Hepatic stellate cell (primary cell): ENCODE results near the gene PPP2R2C.

ENCODE experiments used
- DNase-seq: peaks from one replicate; pipeline ENCODE4 v3.0.0; 2011; ENCODE audit warnings: low spot score

The PPP2R2C gene

GRCh38 chr4:6378493-6379445 lies 93.6 kb downstream of the PPP2R2C start:
- DNase-seq, result no peak

GRCh38 chr4:6377626-6378492 lies 94.6 kb downstream of the PPP2R2C start:
- DNase-seq, result no peak

DNA sequence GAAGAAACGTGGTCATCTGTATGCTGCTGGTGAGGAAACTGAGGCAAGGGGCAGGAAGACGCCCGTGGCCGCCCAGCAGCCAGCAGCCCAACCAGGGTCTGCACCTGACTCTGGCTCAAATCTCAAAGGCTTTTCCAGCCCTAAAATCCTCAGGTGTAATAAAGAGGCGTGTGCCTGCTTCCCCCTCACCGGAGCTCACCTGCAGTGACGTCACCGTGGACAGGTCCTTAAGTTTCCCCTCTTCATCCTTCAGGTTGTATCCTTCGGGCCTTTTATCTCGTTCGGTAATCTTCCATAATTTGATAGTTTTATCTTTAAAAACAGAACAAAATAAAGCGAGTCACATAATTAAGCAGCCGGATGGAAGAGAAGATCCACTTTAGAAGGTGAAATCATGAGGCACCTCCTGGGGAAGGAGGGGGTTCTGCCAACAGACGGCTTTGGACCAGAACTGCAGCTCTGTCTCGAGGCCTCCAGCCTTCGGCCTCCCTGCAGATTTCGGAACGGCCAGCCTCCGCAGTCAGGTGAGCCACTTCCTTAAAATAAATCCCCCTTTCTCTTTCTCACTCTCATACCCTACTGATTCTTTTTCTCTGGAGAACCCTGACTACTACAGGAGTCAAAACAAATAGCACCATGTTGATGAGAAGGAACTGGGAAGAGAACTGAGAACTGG lies 96.7 kb downstream of the PPP2R2C start:
- no peak for DNase-seq

DNA sequence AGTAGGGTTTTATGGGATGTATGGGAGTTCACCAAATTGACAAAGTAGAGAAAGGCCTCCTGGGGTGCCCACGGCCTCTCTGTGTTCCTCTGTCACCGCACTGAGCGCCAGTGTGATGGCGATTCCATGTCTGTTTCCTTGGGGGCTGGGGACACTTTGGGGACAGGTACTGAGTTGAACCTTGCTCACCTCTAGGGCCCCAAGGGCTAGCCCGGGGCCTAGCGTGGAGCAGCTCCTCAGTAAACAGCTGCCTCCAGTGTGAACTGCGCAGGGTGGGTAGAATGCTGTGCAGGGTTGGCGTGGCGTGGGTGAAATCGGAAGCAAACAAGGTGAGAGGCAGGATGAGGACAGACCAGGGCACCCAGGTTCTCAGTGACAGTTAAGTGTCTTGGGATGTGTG lies 97.8 kb downstream of the PPP2R2C start:
- no peak for DNase-seq

- DNase-seq, result no peak
Observed at GRCh38 chr4:6373541-6374410, 98.6 kb downstream of the PPP2R2C start.

DNA sequence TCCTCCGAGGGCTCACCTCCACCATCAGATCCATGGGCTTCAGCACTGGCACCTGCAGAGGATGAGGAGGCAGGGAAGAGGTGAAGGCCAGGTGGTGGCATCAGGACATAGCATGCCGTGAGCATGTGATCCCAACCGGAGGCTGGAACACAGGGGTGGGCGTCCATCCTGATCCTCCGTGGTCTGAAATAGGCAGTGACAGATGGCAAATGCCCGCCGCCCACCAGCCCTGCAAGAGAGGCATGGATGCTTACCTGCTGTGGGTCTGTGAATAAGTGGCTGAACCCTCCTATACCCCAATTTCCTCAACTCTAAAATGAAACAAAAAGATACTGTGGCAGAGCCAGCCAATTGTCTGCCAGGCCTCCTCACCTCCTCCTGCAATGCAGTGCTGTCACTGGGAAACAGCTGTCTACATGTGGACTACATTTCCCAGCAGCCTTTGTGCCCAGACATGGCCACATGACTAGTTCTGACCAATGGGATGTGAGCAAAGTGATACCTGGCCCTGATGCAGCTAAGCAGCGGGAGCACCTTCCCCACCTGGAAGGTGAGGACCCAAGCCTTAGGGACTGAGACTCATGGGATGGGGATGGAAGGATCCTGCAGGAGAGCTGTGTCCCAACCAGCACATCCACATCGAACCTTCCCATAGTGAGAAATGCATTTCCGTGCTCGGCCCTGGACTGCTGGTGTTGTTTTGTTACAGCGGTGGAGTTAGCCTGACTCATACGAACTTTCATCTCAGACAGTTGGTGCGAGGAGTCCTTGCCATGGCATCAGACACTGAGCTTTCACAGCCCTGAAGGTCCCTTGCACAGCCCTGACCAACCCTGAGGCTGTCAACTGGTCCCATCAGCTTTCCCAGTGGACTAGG lies 99.5 kb downstream of the PPP2R2C start:
- peak; percentile 70 for DNase-seq

DNA sequence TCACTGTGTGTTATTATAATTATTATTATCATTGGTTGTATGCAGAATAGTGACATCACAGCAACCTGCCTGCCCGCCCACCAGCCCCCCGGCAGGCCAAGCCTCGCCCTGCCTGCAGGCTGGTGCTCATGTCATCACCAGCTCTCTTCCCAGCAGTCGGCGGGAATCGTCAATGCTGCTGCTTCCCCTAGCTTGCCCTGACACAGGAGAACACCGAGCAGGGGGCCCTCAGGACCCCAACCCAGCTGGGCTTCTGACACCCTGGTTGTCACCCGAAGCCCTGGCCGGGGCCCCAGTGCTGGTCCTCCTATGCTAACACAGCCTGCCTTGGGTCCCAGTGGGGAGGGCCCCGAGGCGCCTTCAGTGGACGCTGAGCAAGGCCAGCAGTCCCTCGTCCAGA lies 100.6 kb downstream of the PPP2R2C start:
- no peak for DNase-seq

DNA sequence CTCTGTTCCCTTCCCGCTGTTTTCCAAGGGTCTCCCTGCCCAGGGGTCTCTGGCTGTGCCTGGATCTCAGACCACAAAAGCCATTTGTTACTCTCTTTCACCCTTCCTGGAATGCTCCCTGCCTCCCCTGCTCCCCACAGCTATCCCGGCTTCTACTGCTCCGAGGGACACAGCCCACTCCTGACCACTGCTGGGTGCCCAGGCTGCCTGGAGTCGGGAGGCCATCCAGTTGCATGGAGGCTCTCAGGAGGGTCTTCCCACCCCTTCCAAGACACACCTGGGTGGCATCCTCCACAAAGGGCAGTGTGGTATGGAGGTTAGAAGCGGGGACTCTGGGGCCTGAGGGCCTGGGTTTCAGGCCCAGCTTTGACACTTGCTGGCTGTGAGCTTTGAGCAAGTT lies 101.1 kb downstream of the PPP2R2C start:
- no peak for DNase-seq

DNA sequence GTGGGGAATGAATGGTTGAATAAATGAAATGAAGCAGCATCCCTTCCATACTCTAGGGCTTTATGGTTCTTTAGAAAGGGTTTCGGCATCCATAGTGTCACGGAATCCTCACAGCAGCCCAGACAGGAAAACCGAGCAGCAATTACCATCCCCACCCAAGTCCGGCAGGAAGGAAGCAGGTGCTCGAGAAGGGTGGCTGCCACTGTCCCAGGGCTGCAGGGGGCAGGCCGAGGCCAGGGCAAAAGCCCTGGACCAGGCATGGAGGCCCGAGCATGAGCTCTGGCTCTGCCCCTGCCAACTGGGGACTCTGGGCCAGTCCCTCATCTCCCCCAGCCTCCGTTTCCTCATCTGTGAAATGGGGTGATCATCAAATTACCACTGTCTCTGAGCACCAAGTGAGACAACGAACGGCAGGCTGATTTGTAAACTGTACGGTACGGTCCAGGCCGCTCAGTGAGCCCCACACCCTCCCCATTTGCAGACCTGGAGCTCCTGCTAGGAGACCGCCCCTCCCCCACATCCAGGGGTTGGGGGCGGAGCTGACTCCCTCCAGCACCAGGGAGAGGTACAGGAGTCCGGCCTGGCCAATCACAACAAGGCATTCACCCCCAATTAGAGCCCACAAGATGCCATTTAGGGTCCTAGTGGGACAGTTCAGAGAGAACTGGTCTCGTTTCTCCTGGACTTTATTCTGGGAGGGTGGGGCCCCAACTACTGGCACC lies 102.3 kb downstream of the PPP2R2C start:
- no peak for DNase-seq

GRCh38 chr4:6369511-6369910 lies 102.9 kb downstream of the PPP2R2C start:
- no peak for DNase-seq

DNA sequence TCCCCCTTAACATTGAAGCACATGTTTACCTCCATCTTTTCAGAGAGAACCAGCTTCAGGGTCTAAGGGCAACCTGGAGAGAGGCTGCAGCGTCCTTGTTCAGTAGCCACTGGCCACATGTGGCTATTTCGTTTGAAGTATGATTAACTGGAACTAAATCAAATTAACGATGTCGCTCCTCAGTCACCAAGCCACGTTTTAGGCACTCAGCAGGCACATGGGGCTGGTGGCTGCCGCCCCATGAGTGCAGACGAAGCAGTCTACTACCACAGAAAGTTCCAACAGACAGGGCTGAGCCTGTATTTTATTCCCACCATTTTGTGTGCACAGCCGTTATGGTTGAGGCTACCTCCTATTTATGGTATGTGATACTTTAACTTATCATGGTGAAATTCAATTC lies 103.4 kb downstream of the PPP2R2C start:
- no peak for DNase-seq

DNA sequence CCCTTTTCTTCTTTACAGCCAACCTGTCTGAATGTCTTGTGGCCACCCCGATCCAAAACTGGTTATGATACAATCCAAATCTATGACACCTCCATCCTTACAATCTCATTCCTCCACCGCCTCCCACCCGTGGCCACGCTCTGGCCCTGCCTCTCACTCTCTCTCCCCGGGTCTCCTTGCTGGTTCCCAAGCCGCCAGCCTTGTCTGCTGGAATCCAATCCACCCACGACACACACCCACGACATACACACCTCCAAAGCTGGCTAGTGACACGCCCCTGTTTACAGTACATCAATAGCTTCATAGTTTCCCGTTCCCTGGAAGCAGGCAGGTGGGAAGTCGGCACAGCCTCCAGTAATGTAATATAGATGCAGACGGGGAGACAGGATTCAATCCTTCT lies 103.8 kb downstream of the PPP2R2C start:
- DNase-seq, result no peak

DNA sequence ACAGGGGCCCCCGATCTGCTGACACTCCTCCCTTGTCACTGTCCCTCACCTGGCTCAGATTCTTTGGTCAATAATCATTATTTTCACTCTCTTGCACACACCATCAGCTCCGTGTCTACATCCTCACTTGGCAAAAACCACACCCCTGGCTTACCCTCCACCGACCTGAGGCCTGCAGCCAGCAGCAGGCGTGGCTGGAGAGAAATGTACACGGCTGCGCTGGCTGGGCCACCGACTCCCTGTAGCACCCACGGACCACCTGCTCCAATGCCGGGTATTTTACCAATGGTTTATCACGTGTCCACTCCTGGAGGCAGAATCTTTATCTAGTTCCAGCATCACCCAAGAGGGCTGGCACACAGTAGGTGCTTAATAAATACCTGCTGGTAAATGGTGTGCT lies 104.3 kb downstream of the PPP2R2C start:
- DNase-seq, result no peak

- no peak for DNase-seq
Observed at GRCh38 chr4:6367371-6367851, 105.0 kb downstream of the PPP2R2C start.

DNA sequence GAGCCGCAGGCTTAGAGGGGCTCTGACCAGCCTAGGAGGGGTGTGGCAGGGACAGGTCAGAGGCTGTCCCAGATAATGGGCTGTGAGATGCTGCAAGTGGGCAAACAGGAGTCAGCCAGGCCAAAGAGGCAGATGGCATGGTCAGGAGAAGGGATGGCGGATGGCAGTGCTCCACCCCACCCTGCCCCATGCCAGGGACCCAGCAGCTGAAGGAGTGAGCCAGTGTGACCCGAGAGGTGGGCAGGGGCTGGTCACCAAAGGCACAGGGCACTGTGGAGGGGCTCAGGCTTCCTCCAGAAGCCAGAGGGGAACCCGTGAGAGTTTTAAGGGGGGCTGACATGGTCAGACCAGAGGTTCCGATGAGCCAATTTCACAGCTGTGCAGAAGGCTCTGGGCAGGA lies 105.8 kb downstream of the PPP2R2C start:
- DNase-seq, result no peak

- no peak for DNase-seq
Observed at GRCh38 chr4:6365545-6366086, 106.8 kb downstream of the PPP2R2C start.

GRCh38 chr4:6364581-6364980 lies 107.8 kb downstream of the PPP2R2C start:
- DNase-seq, result no peak

- no peak for DNase-seq
Observed at GRCh38 chr4:6364146-6364545, 108.3 kb downstream of the PPP2R2C start.

GRCh38 chr4:6362896-6363295 lies 109.5 kb downstream of the PPP2R2C start:
- peak; percentile 37 for DNase-seq
